ENCODE results near the gene ZCCHC7.

DNA sequence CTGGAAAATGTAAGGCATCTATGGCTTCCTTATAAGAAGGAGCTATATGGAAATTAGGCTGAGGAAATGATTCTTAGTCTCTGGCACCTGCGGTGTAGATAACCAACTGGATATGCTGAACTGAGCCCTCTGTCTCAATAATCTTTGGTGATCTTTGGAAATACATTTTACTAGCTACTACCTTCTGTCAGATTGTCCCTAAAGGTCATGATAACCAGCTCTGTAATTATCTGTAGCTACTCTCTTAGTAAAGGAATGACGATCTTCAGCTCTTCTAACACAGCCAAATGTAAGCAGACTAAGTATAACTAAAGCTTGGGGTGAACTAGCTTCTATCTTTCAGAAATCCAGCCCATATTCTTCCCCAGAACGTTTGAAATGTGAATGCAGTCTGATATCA, 177.2 kb downstream of the ZCCHC7 start:
- TF ChIP-seq, protein P1, sequence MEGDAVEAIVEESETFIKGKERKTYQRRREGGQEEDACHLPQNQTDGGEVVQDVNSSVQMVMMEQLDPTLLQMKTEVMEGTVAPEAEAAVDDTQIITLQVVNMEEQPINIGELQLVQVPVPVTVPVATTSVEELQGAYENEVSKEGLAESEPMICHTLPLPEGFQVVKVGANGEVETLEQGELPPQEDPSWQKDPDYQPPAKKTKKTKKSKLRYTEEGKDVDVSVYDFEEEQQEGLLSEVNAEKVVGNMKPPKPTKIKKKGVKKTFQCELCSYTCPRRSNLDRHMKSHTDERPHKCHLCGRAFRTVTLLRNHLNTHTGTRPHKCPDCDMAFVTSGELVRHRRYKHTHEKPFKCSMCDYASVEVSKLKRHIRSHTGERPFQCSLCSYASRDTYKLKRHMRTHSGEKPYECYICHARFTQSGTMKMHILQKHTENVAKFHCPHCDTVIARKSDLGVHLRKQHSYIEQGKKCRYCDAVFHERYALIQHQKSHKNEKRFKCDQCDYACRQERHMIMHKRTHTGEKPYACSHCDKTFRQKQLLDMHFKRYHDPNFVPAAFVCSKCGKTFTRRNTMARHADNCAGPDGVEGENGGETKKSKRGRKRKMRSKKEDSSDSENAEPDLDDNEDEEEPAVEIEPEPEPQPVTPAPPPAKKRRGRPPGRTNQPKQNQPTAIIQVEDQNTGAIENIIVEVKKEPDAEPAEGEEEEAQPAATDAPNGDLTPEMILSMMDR (IDR thresholded peaks at IDR 0.05) = no peak
- no peak for TF ChIP-seq POLR2A (IDR thresholded peaks at IDR 0.05)

Measured in thyroid gland (tissue), 4 donors.